HepG2 (cell line): ENCODE measurements around the gene ANKRD11. TPM values are rescaled to one million over a fixed set of nuclear protein-coding genes. Genes with fewer than 3 reads are reported as not detected.
A peak's percentile ranks its signal among the peaks of the same experiment; 100 is the strongest.

Source experiments
- ARNT2 ChIP-seq: sonication (generic); formaldehyde crosslinking; IDR thresholded peaks from 2 replicates; pipeline ENCODE4 v1.8.0; 2022; ENCODE audit warnings: mild to moderate bottlenecking, low read depth, missing genetic modification reagents, moderate library complexity
- BHLHE40 ChIP-seq: IDR thresholded peaks from 2 replicates; pipeline ENCODE4 v1.6.1; 2011; ENCODE audit warnings: low read length, improper control_type of control experiment
- CERS6 ChIP-seq: sonication (generic); formaldehyde crosslinking; IDR thresholded peaks from 2 replicates; pipeline ENCODE4 v1.5.0; 2020; ENCODE audit warnings: missing genetic modification reagents
- FOXP1 ChIP-seq, 2 experiments: fragments of 450-650 bp in 1 of 2; IDR thresholded peaks; 2 replicates each; pipeline ENCODE4 v1.6.1; 2017 to 2018; ENCODE audit warnings: antibody characterized with exemption in 1 of 2
- HES4 ChIP-seq: sonication (generic); formaldehyde crosslinking; IDR thresholded peaks from 2 replicates; pipeline ENCODE4 v1.9.0; 2021; ENCODE audit warnings: mild to moderate bottlenecking, missing genetic modification reagents, borderline replicate concordance
- HNF4G ChIP-seq, 2 experiments: sonication (generic) in 1 of 2; formaldehyde crosslinking in 1 of 2; IDR thresholded peaks; 2 replicates each; pipeline versions ENCODE4 v1.4.0 to v1.6.1; 2011 to 2020; ENCODE audit warnings: borderline replicate concordance in 2 of 2, low read depth in 2 of 2, mild to moderate bottlenecking in 2 of 2, low read length in 1 of 2, missing genetic modification reagents in 1 of 2, moderate library complexity in 1 of 2
- HOXA5 ChIP-seq: sonication (generic); formaldehyde crosslinking; IDR thresholded peaks from 2 replicates; pipeline ENCODE4 v1.4.0; 2020; ENCODE audit warnings: missing genetic modification reagents
- IRX3 ChIP-seq: sonication (generic); formaldehyde crosslinking; IDR thresholded peaks from 2 replicates; pipeline ENCODE4 v1.8.1; 2023; ENCODE audit warnings: mild to moderate bottlenecking, low read depth, missing genetic modification reagents, borderline replicate concordance
- JUND ChIP-seq: sonication (generic); formaldehyde crosslinking; IDR thresholded peaks from 2 replicates; pipeline ENCODE4 v1.8.0; 2022; ENCODE audit warnings: mild to moderate bottlenecking, missing genetic modification reagents
- KDM5A ChIP-seq: fragments of 200-600 bp; sonication (generic); IDR thresholded peaks from 2 replicates; pipeline ENCODE4 v1.7.0; 2018; ENCODE audit warnings: antibody characterized with exemption, mild to moderate bottlenecking, low read length, borderline replicate concordance
- NCOA2 ChIP-seq: sonication (generic); formaldehyde crosslinking; IDR thresholded peaks from 2 replicates; pipeline ENCODE4 v1.8.0; 2022; ENCODE audit warnings: inconsistent platforms
- PAX8 ChIP-seq: sonication (generic); formaldehyde crosslinking; IDR thresholded peaks from 2 replicates; pipeline ENCODE4 v1.8.0; 2022; ENCODE audit warnings: mild to moderate bottlenecking, missing genetic modification reagents, borderline replicate concordance
- PBX3 ChIP-seq: sonication (generic); formaldehyde crosslinking; IDR thresholded peaks from 2 replicates; pipeline ENCODE4 v1.8.1; 2023; ENCODE audit warnings: missing genetic modification reagents, inconsistent platforms, borderline replicate concordance
- SPEN ChIP-seq: sonication (generic); formaldehyde crosslinking; IDR thresholded peaks from 2 replicates; pipeline ENCODE4 v1.5.1; 2020; ENCODE audit warnings: low read depth, mild to moderate bottlenecking, missing genetic modification reagents
- TEF ChIP-seq: sonication (generic); formaldehyde crosslinking; IDR thresholded peaks from 2 replicates; pipeline ENCODE4 v1.5.0; 2020; ENCODE audit warnings: missing genetic modification reagents
- ZNF138 ChIP-seq: sonication (generic); formaldehyde crosslinking; IDR thresholded peaks from 2 replicates; pipeline ENCODE4 v1.5.0; 2020; ENCODE audit warnings: mild to moderate bottlenecking, low read depth, missing genetic modification reagents
- ZNF17 ChIP-seq: sonication (generic); formaldehyde crosslinking; IDR thresholded peaks from 2 replicates; pipeline ENCODE4 v1.5.0; 2020; ENCODE audit warnings: mild to moderate bottlenecking, missing genetic modification reagents
- ZNF207 ChIP-seq: fragments of 450-650 bp; IDR thresholded peaks from 2 replicates; pipeline ENCODE4 v1.6.1; 2016; ENCODE audit warnings: antibody characterized with exemption, borderline replicate concordance
- ZNF34 ChIP-seq: sonication (generic); formaldehyde crosslinking; IDR thresholded peaks from 2 replicates; pipeline ENCODE4 v1.4.0; 2020; ENCODE audit warnings: mild to moderate bottlenecking, missing genetic modification reagents, borderline replicate concordance
- ZNF367 ChIP-seq: sonication (generic); formaldehyde crosslinking; IDR thresholded peaks from 2 replicates; pipeline ENCODE4 v1.4.0; 2020; ENCODE audit warnings: missing genetic modification reagents, borderline replicate concordance
- ZNF441 ChIP-seq: sonication (generic); formaldehyde crosslinking; IDR thresholded peaks from 2 replicates; pipeline ENCODE4 v1.7.0; 2021; ENCODE audit warnings: missing genetic modification reagents, borderline replicate concordance
- ZSCAN25 ChIP-seq: sonication (generic); formaldehyde crosslinking; IDR thresholded peaks from 2 replicates; pipeline ENCODE4 v1.8.0; 2022; ENCODE audit warnings: mild to moderate bottlenecking, missing genetic modification reagents
- ZUFSP ChIP-seq: sonication (generic); formaldehyde crosslinking; IDR thresholded peaks from 2 replicates; pipeline ENCODE4 v1.9.0; 2021; ENCODE audit warnings: missing genetic modification reagents, mild to moderate bottlenecking, borderline replicate concordance
- polyA plus RNA-seq, 8 experiments: library from polyadenylated mRNA; depleted of rRNA in 3 of 8; stranded (reverse) in 7 of 8; unstranded in 1 of 8; fragments of >200 nt; fragmentation: Illumina TruSeq in 4 of 8; extraction: Trizol in 4 of 8; gene quantifications; 2 replicates each; pipeline versions ENCODE4 v1.2.1 to v1.2.3, GENCODE V29; 2011 to 2016; ENCODE audit warnings: low read depth in 4 of 8, missing spikeins in 1 of 8, mixed read lengths in 1 of 8; ENCODE audit not compliant: insufficient read depth in 1 of 8
- total RNA-seq, 5 experiments: library from RNA; depleted of rRNA; stranded (reverse); fragments of >200 nt; fragmentation: Illumina TruSeq; extraction: Trizol; gene quantifications; 2 replicates each; pipeline ENCODE4 v1.2.3, GENCODE V29; 2016; ENCODE audit warnings: low read depth in 1 of 5

Gene ANKRD11
- total and polyA plus RNA-seq, 2 of the 13 experiments (the other 11 are each of a cell fraction or from before 2014, with no cell fraction given), result 21.4 to 38.4 TPM

GRCh38 chr16:89383095-89384003, 107.0 kb downstream of the ANKRD11 start (continued):
- TF ChIP-seq ZUFSP (no peak), KDM5A (no peak), ZNF441 (CRISPR knock-in tag) (no peak), ARNT2 (no peak), NCOA2 (CRISPR knock-in tag) (no peak), ZNF34 (CRISPR knock-in tag) (no peak), ZNF17 (CRISPR knock-in tag) (no peak), JUND (CRISPR knock-in tag) (no peak), CERS6 (CRISPR knock-in tag) (no peak), HNF4G (IDR thresholded peaks at IDR 0.05; ENCODE audit: borderline replicate concordance, low read depth, low read length) (no peak), HNF4G (CRISPR knock-in tag; IDR thresholded peaks at IDR 0.05; ENCODE audit: borderline replicate concordance, low read depth) (no peak), PAX8 (no peak), ZSCAN25 (CRISPR knock-in tag) (no peak), HOXA5 (no peak), SPEN (CRISPR knock-in tag) (no peak), FOXP1 (IDR thresholded peaks at IDR 0.05) (no peak), FOXP1 (CRISPR knock-in tag; IDR thresholded peaks at IDR 0.05) (0 out of 2 replicates have a peak, but pooled peaks have one; percentile 5), BHLHE40 (no peak), IRX3 (CRISPR knock-in tag) (no peak), ZNF138 (CRISPR knock-in tag) (no peak), TEF (CRISPR knock-in tag) (no peak), HES4 (no peak), PBX3 (CRISPR knock-in tag) (no peak), ZNF207 (no peak), ZNF367 (CRISPR knock-in tag) (no peak)
